GM21390 (cell line): Measurements from ENCODE around the gene SP1.
A peak's percentile ranks its signal among the peaks of the same experiment; 100 is the strongest.
"Not testable (repeated sequence)": the region's sequence is repeated elsewhere in the genome, so short reads cannot be mapped to it uniquely, and the experiment has no call there.

Experiments used
- ATAC-seq: cut with Tn5 transposase; IDR thresholded peaks from one replicate; pipeline ENCODE4 v1.9.1; 2021; ENCODE audit not compliant: unreplicated experiment

SP1 gene

GRCh38 chr12:53413485-53414204 is 33.7 kb downstream of the SP1 start:
- no peak for ATAC-seq

- ATAC-seq: no peak
Measured at GRCh38 chr12:53414756-53415417, 34.9 kb downstream of the SP1 start.

GRCh38 chr12:53415752-53416389 is 35.9 kb downstream of the SP1 start:
- not testable (repeated sequence) for ATAC-seq

- not testable (repeated sequence) for ATAC-seq
Measured at GRCh38 chr12:53417291-53417816, 37.4 kb downstream of the SP1 start.

- ATAC-seq: no peak
Measured at GRCh38 chr12:53418221-53418620, 38.2 kb downstream of the SP1 start.

- ATAC-seq: no peak
Measured at GRCh38 chr12:53419756-53420155, 39.8 kb downstream of the SP1 start.

- ATAC-seq: not testable (repeated sequence)
Measured at GRCh38 chr12:53422247-53422646, 42.3 kb downstream of the SP1 start.

GRCh38 chr12:53423597-53423996 is 43.6 kb downstream of the SP1 start, which contains the start of gene AMHR2:
Gene AMHR2, plus strand, starts transcription at chr12:53423855. Its CDS starts 80 bp downstream, at chr12:53423935.
- ATAC-seq: no peak

GRCh38 chr12:53424626-53425514 is 44.9 kb downstream of the SP1 start:
- ATAC-seq: no peak

- no peak for ATAC-seq
Measured at GRCh38 chr12:53425515-53426150, 45.7 kb downstream of the SP1 start.

GRCh38 chr12:53427905-53428594 is 48.1 kb downstream of the SP1 start:
- ATAC-seq: no peak

- ATAC-seq: no peak
Measured at GRCh38 chr12:53428741-53429140, 48.8 kb downstream of the SP1 start.

GRCh38 chr12:53430116-53430515 is 50.1 kb downstream of the SP1 start:
- ATAC-seq: no peak

GRCh38 chr12:53431187-53431586 is 51.2 kb downstream of the SP1 start:
- no peak for ATAC-seq

- ATAC-seq: not testable (repeated sequence)
Measured at GRCh38 chr12:53435326-53435725, 55.4 kb downstream of the SP1 start.

GRCh38 chr12:53439582-53439981 is 59.6 kb downstream of the SP1 start:
- ATAC-seq: not testable (repeated sequence)

- ATAC-seq: peak; percentile 97
Measured at GRCh38 chr12:53441040-53441833, 61.3 kb downstream of the SP1 start, which contains the start of gene PRR13. Gene PRR13, plus strand, starts transcription at chr12:53441734. Its CDS starts 981 bp downstream, at chr12:53442715.

GRCh38 chr12:53443955-53444354 is 64.0 kb downstream of the SP1 start:
- no peak for ATAC-seq
